DND-41 (cell line): ENCODE data around the gene GPATCH4.
"Not testable (repeated sequence)": the region's sequence is repeated elsewhere in the genome, so short reads cannot be mapped to it uniquely, and the experiment has no call there.

Experiments used
- ATAC-seq: fragments of 200-7000 bp; cut with Tn5 transposase; 3 replicates; pipeline ENCODE4 v1.9.1; 2021; ENCODE audit warnings: low read depth; ENCODE audit not compliant: insufficient read depth
- DNase-seq: peaks from one replicate; pipeline ENCODE4 v3.0.0-alpha.2; 2020
- H2AFZ ChIP-seq: 2 replicates; pipeline ENCODE4 v1.6.0; 2012; ENCODE audit warnings: low read depth, low read length
- H3K27ac ChIP-seq: 2 replicates; pipeline ENCODE4 v1.5.1; 2012; ENCODE audit warnings: low read length, inconsistent platforms
- H3K27me3 ChIP-seq: fragments of 200-600 bp; sonication (generic); 2 replicates; pipeline ENCODE4 v1.6.0; 2012; ENCODE audit warnings: low read length, mild to moderate bottlenecking, inconsistent platforms; ENCODE audit not compliant: insufficient read depth, poor library complexity
- H3K36me3 ChIP-seq: 2 replicates; pipeline ENCODE4 v1.5.1; 2012; ENCODE audit warnings: low read length, inconsistent platforms; ENCODE audit not compliant: insufficient read depth
- H3K4me1 ChIP-seq: 2 replicates; pipeline ENCODE4 v1.5.1; 2012; ENCODE audit warnings: mild to moderate bottlenecking, low read length; ENCODE audit not compliant: insufficient read depth
- H3K4me2 ChIP-seq: 2 replicates; pipeline ENCODE4 v1.6.0; 2012; ENCODE audit warnings: mild to moderate bottlenecking, moderate library complexity, low read length, inconsistent platforms; ENCODE audit not compliant: insufficient read depth
- H3K4me3 ChIP-seq, 2 experiments: fragments of 200-600 bp in 1 of 2; shearing (Covaris generic) in 1 of 2; 2 replicates each; pipeline ENCODE4 v1.5.1; 2012 to 2016; ENCODE audit warnings: inconsistent platforms in 2 of 2, low read length in 2 of 2, mild to moderate bottlenecking in 2 of 2, low read depth in 1 of 2, moderate library complexity in 1 of 2
- H3K79me2 ChIP-seq: 2 replicates; pipeline ENCODE4 v1.6.0; 2012; ENCODE audit warnings: low read length, inconsistent platforms; ENCODE audit not compliant: insufficient read depth
- H3K9ac ChIP-seq: 2 replicates; pipeline ENCODE4 v1.6.0; 2012; ENCODE audit warnings: low read depth, mild to moderate bottlenecking, inconsistent platforms, low read length, moderate library complexity
- H3K9me3 ChIP-seq: 2 replicates; pipeline ENCODE4 v1.5.1; 2012; ENCODE audit warnings: low read length, moderate library complexity, mild to moderate bottlenecking, inconsistent platforms; ENCODE audit not compliant: insufficient read depth, severe bottlenecking
- H4K20me1 ChIP-seq: 2 replicates; pipeline ENCODE4 v1.6.0; 2012; ENCODE audit warnings: low read length; ENCODE audit not compliant: insufficient read depth
- CTCF ChIP-seq: IDR thresholded peaks from 2 replicates; pipeline ENCODE4 v1.5.1; 2012; ENCODE audit warnings: borderline replicate concordance, low read length, moderate library complexity, mild to moderate bottlenecking; ENCODE audit not compliant: poor library complexity, severe bottlenecking; ENCODE audit errors: extremely low read depth
- EZH2 ChIP-seq: IDR thresholded peaks from 3 replicates; pipeline ENCODE4 v1.6.1; 2012; ENCODE audit warnings: borderline replicate concordance, low read depth, mild to moderate bottlenecking, moderate library complexity, low read length, inconsistent platforms; ENCODE audit not compliant: severe bottlenecking

The GPATCH4 gene

GRCh38 chr1:156612666-156613065 lies 11.4 kb upstream of the GPATCH4 start:
- Histone ChIP-seq H3K9me3 (no peaks in the 10 kb centered on the region), H3K27me3 (no peaks in the 10 kb centered on the region), H3K36me3 (no peaks in the 10 kb centered on the region), H3K27ac (no peak overlapping the region), H4K20me1 (no peaks in the 10 kb centered on the region), H2AFZ (no peak overlapping the region), H3K79me2 (no peaks in the 10 kb centered on the region), H3K4me1 (peaks cover 2% of the 10 kb centered on the region; the same call in 1 of the 2 replicates), H3K9ac (no peak overlapping the region), H3K4me2 (no peak overlapping the region), H3K4me3 (no peak overlapping the region)
- DNase-seq, result no peak
- no peak for TF ChIP-seq CTCF
- no peak for TF ChIP-seq EZH2
- ATAC-seq, result no peak

- H3K4me2 ChIP-seq, H3K27ac ChIP-seq, H3K36me3 ChIP-seq, ATAC-seq, H2AFZ ChIP-seq, H3K4me3 ChIP-seq, H3K27me3 ChIP-seq, H3K9ac ChIP-seq, H4K20me1 ChIP-seq, H3K79me2 ChIP-seq, H3K4me1 ChIP-seq, H3K9me3 ChIP-seq, DNase-seq: not testable (repeated sequence)
Measured at GRCh38 chr1:156610072-156610471, 8.8 kb upstream of the GPATCH4 start.

GRCh38 chr1:156608981-156609380 lies 7.7 kb upstream of the GPATCH4 start:
- Histone ChIP-seq H3K4me2 (no peak overlapping the region), H3K36me3 (no peaks in the 10 kb centered on the region), H2AFZ (no peak overlapping the region), H3K4me1 (peaks cover 2% of the 10 kb centered on the region; the same call in 1 of the 2 replicates), H4K20me1 (no peaks in the 10 kb centered on the region), H3K27ac (no peak overlapping the region), H3K9ac (no peak overlapping the region), H3K27me3 (no peaks in the 10 kb centered on the region), H3K4me3 (no peak overlapping the region), H3K9me3 (no peaks in the 10 kb centered on the region), H3K79me2 (no peaks in the 10 kb centered on the region)
- DNase-seq (peak; percentile 53), ATAC-seq (peak; percentile 73)
- TF ChIP-seq CTCF, result peak; percentile 72
- no peak for TF ChIP-seq EZH2

- Histone ChIP-seq H3K79me2 (no peaks in the 10 kb centered on the region), H4K20me1 (no peaks in the 10 kb centered on the region), H3K9me3 (no peaks in the 10 kb centered on the region), H3K4me2 (no peak overlapping the region), H3K4me3 (no peak overlapping the region), H3K27me3 (no peaks in the 10 kb centered on the region), H3K27ac (no peak overlapping the region), H3K36me3 (no peaks in the 10 kb centered on the region), H3K9ac (no peak overlapping the region), H2AFZ (peak overlapping the region; percentile 16; the same call in 1 of the 2 replicates), H3K4me1 (peaks cover 2% of the 10 kb centered on the region; the same call in 1 of the 2 replicates)
- peak; percentile 74 for DNase-seq
- no peak for TF ChIP-seq EZH2
- peak; percentile 91 for TF ChIP-seq CTCF
- ATAC-seq, result peak; percentile 99
Measured at GRCh38 chr1:156608036-156608674, 6.9 kb upstream of the GPATCH4 start.

GRCh38 chr1:156607344-156607743 lies 6.1 kb upstream of the GPATCH4 start:
- H3K4me2 ChIP-seq, H3K36me3 ChIP-seq, H4K20me1 ChIP-seq, H2AFZ ChIP-seq, H3K4me3 ChIP-seq, H3K27ac ChIP-seq, ATAC-seq, H3K4me1 ChIP-seq, H3K79me2 ChIP-seq, DNase-seq, H3K9me3 ChIP-seq, H3K27me3 ChIP-seq, H3K9ac ChIP-seq: not testable (repeated sequence)
